AG08395 (cell line): ENCODE data around the gene PDGFB.

Experiments used
- DNase-seq: peaks from one replicate; pipeline ENCODE4 v3.0.0; 2012; ENCODE audit warnings: mixed read lengths, low spot score

PDGFB gene

DNA sequence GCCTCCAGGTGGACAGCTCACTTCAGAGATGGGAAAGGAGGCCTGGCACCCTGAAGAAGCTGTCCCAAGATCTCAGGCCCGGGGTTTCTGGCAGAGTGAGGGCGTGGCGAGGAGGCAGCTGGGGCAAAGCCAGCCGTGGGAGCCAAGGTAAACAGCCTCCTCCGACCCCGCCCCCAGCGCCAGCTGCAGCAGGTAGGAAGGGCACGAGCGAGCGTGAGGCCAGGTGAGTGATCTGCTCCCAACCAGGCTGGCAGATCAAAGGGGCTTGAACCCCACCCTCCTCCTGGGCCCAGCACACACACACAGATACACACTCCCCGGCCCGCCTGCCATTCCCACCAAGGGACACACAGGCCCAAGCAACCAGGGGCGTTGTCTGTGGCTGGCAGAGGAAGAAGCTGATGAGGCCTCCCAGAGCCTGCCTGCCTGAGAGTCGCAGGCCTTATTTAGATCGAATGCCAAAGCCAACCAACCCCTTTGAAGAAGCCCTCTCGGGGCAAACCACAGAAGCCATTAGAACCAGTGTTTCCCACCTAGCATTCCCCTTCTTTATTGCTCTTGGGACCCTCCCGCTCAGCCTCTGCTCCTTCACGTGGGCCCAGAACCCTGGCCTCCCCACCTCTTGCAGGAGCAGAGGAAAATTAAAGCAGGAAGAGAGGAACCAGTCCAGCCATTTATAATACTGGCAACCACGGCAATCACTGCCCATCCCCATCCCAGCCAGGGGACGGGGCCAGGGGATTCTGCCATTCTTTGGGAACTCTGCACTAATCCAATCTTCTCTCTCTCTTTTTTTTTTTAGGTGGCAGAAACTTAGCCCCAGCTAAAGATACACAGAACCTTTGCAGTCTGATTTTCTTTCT lies 5.0 kb downstream of the PDGFB start:
- DNase-seq: no peak

DNA sequence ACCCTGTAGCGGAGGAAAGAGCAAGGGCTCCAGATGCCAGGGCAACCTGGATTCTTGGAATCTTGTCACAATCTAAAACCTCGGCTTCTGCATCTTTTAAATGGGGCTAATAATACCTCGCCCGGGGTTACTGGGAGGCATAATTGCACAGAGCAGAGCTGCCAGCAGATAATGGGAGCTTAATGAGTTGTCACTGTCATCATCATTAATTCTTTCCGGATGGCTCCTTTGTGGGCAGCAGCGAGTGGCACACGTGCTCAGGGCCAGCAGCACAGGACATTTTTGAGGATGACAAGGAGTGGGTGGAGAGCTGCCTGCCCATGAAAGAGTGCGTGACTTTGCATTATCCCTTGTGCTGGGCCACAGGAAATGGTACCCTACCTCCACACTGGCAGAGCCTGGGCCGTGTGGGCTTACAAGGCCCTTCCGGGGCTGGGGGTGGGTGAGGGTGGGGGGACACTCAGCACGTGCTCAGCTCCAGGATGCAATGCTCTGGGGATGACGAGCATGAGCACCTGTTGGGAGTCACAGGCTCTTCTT lies 5.7 kb downstream of the PDGFB start:
- DNase-seq: no peak

GRCh38 chr22:39238561-39238960 lies 6.2 kb downstream of the PDGFB start:
- no peak for DNase-seq

GRCh38 chr22:39238101-39238466 lies 6.7 kb downstream of the PDGFB start:
- no peak for DNase-seq

- DNase-seq: no peak
Observed at GRCh38 chr22:39237318-39238100, 7.3 kb downstream of the PDGFB start.

DNA sequence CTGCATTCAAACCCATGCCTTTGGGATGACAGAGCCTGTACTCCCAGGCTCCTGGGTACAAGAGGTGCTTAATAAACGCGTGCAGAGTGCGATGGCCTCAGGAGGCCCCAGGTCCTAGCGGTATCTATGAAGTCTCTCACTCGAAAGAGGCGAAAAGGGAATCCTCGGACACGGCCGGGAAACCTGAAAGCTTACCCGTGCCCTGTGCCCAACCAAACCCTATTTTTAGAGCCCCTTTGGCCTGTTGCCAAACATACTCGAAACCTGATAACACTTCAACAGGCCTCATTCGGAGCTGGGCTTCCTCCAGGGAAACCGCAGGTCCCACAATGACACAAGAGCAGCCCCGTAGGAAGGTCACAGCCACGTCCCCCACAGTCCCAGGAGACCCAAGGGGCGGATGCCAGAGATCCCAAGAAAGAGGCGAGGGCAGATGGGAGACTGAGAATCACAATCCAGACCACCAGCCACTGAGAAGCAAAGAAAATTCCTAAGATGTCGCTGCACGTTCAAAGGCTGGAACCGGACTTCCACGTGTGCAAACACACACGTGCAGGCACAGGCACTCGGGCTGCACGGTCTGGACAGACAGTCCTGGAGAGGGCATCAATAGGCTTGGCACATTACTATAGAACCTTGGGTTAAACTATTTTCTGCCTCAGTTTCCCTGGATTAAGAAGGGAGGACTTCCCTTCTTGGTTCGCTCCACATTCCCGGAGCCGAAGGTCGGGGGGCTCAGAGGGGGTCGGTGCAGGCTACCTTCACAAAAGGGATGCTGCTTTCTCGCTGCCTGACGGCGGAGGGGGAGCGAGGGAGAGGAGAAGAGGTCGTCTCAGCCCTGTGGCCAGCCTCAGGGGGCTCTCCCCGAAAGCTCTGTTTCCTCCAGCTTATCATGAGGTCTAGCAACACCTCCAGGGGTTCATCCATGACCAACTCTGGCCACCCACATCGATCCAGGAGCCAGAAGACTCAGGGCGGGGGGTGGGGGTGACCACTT lies 8.2 kb downstream of the PDGFB start:
- no peak for DNase-seq

GRCh38 chr22:39234867-39235687 lies 9.7 kb downstream of the PDGFB start:
- no peak for DNase-seq

DNA sequence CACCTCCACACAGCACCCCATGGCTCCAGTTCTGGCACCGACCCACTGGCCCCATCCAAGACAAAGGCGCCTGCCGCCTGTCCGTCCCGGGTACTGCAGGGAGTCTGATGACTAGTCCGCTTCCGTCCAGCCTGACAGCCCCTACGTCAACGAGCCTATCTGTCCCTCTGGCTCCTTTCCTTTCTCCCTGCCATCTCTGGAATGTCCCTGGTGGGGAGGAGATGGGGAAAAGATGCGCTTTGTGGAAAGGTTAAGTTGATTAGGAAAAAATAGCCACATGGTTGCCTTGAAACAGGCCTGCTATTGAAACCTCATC lies 10.4 kb downstream of the PDGFB start:
- no peak for DNase-seq

DNA sequence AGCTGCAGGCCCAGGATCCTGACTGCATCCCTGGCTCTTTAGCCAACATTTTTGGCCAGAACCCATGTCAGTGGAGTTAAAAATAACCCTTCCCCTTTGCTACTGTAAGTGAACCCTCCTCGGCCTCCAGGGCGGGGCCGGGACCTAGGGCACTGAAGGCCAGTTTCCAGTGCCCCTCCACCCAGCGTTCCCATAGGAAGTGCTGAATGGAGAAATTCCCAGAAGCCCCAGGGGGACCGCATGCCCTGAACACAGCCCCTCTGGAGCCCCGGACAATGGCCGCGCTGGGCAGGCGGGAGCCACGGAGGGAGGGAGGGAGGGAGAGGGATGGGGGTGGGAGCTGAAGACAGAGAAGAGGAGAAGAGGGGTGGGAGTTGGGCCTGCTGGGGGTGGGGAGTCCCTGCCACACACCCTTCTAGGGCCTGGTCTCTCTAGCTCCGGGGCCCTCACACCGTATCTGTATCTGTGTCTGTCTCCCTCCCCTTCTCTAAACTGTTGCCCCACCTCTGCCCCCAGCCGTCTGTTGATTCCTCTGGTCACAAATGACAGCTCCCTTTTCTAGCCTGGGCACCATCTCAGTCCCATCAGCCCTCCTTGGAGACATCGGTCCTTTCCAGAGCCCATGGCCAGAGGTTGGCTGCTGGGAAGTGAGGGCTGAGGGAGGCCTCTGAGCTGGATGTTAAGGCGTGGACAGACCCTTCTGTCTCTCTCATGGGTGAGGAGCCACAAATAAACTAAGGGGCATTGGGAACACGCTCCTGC lies 10.9 kb downstream of the PDGFB start:
- DNase-seq: no peak

DNA sequence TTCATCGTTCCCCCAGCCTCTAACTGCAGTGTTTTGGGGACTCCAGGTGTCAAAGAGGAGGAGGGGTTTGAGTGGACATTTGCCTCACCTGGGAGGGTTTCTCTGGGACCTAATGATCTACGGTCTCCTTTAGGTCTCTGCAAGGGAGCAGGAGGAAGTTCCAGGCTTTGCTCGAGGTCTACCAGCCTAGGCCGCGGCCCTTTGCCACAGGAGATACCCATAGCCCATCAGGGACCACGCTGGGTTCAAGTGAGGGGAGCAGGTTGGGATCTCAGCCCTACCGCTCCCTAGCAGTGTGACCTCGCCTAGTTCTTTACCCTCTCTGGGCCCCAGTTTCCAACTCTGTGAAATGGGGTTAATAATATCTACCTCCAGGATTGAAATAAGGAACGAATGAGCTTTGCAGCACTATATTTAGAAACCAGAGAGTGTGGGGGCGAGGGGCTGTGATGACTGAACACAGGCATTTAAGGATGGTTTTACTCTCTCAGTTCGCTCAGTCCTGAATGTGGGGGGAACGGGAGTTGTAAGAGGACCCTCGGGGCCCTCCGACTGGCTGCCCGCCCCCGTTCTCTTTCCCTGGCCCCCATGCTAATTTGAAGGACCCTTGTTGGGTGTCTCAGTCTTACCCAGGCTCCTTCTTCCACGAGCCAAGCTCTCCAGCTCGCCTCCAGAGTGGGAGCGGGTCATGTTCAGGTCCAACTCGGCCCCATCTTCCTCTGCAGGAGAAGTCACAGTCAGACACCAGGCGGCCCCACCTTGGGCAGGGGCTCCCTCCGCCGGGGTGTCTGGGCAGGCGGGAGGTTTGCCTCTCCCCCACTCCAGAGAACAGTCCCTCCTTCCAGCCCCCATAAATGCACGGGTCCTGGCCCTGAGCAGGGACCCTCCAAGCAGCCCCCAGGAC lies 11.7 kb downstream of the PDGFB start:
- no peak for DNase-seq

GRCh38 chr22:39232246-39232645 lies 12.5 kb downstream of the PDGFB start:
- DNase-seq: no peak

DNA sequence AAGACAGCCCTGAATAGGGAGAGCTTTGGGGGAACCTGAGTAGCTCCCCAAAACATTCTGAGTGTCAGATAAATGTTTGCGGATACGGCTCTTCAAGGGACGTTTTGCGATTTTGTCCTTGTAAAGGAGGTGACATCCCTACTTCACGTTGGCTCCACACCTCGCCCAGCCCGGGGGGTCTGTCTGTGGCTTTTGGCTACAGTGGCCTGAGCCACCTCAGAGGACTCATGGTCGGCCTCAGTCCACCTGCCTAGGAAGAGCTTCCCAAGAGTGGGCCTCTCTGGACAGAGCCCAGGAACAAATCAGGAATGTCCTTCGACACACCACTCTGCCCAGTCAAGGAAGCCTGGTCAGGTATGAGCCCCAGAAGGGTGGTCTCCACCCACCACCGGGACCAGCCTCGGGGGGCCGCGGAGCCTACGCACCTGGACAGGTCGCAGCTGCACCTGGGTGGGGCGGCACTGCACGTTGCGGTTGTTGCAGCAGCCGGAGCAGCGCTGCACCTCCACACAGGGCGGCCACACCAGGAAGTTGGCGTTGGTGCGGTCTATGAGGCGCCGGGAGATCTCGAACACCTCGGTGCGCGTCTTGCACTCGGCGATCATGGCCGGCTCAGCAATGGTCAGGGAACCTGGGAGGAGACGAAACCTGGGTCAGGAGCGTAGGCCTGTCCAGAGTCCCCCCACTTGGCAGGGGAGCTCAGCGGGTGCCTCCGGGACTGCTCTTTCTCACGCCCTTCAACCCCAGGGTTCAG lies 13.4 kb downstream of the PDGFB start:
- DNase-seq: no peak

GRCh38 chr22:39230261-39231196 lies 14.3 kb downstream of the PDGFB start:
- no peak for DNase-seq

DNA sequence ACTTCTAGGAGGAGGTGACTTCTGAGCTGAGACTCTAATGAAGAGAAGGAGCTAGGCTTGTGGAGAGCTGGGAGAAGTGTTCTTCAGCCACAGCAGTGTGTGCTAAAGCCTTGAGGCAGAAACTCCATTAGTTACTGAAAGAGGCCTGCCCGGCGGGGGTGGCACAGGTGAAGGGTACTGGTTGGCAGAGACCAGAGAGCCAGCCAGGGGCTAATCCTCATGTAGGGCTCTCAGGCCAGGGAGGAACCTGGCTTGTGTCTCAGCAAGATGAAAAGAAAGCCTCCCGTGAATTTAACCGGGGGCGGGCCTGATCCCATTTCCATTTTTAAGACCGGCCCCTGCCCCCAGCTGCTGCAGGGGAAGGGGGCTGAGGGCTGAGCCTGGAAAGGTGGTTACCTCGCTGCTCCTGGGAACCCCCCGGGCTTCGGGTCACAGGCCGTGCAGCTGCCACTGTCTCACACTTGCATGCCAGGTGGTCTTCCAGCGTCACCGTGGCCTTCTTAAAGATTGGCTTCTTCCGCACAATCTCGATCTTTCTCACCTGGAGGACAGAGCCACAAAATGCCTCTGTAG lies 15.0 kb downstream of the PDGFB start:
- DNase-seq: no peak

DNA sequence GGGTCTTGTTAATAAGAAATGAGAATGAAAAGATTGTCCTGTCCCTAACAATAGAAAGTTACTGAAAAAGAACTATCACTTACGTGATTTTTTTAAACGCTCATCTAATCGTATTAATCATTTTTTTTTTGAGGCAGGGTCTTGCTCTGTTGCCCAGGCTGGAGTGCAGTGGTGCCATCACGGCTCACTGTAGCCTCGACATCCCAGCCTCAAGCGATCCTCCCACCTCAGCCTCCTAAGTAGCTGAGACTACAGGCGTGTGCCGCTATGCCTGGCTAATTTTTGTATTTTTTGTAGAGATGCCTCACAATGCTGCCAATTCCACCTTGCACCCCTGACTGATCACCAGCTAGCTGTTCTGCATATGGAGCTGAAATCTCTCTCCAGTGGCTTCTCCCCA lies 15.7 kb downstream of the PDGFB start:
- DNase-seq: no peak

DNA sequence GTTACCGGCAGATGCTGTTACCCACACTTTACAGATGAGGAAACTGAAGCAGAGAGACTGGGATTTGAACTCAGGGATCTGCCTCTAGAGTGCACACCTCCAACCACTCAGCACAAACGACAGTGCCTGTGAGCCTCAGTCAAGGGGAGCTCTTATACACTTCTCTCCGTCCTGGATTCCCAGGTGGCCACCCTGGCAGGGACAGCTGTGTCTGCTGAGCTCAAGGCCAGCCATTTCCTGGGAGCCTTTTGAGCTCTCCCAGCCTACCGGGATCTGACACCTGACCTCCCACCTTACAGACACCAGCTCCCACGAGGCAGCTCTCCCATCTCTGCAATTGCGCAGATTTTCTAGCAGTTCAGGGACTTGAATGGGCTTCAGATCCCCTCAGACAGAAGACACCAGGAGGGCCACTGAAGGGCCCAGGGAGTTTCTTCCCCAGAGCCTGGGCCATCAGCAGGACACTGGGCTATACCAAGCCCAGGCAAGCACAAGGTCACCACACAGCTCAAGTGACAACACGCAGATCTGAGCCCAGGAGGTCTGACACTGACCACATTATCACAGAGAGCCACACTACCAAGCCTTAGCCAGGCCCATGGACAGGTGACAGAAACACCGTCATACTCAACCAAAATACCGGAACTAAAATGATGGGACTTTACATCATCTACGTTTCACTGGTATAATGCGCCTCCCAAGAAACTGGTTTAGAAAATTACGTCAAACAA lies 17.1 kb downstream of the PDGFB start:
- no peak for DNase-seq
